ENCODE data around the gene EIF5.

GRCh38 chr14:103296987-103297386, 37.0 kb upstream of the EIF5 start:
- TF ChIP-seq CTCF (IDR thresholded peaks at IDR 0.05; ENCODE audit: low read depth, low read length, missing input control) (no peak), YY1 (IDR thresholded peaks at IDR 0.05) (no peak)

Measured in liver (tissue), 2 donors.